Epithelial cell of esophagus (primary cell): Measurements from ENCODE around the gene ANTXR2.
A peak's percentile ranks its signal among the peaks of the same experiment; 100 is the strongest.

Source experiments
- DNase-seq: peaks from one replicate; pipeline ENCODE4 v3.0.0; 2010; ENCODE audit warnings: low read depth
- H3K4me3 ChIP-seq: 2 replicates; pipeline ENCODE4 v1.5.1; 2011; ENCODE audit warnings: mild to moderate bottlenecking, low read length, control low read depth
- TF ChIP-seq, protein P1 (sequence below): IDR thresholded peaks from 2 replicates; pipeline ENCODE4 v1.5.1; 2011; ENCODE audit warnings: low read depth, mild to moderate bottlenecking, low read length, control low read depth, inconsistent platforms; ENCODE audit not compliant: insufficient read depth; ENCODE audit errors: missing control alignments

Gene ANTXR2

DNA sequence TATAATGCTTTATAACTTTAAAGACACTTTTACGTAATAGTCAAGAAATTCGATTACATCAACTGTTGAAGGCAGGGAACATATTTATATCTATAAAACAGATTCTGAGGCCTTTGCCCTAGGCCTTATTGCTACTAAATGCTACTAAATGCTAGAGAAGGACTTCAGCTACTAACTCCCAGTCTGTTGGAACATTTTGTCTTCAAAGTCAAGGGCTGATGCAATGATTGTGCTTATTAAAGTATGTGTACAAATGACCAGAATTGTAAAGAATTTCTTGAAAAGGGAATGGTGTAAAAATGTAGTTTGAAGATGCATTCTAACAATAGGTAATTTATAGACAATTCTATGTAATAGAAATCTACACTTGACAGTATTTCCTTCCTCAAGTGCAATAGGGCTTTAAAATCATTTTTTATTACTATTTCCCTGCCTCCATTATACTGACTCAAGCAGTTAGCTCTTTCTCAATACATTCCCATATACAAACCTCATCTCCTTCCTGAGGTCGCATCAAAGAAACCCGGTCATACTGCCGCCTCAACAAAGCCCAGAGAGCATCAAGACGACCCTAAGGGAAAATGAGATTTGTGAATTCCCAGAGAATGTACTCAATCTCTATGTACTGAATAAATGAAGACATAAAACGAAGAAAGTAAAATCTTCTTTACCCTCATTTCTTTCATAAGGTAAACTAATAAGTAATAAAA lies 95.7 kb downstream of the ANTXR2 start:
- DNase-seq, result no peak
- TF ChIP-seq, protein P1, sequence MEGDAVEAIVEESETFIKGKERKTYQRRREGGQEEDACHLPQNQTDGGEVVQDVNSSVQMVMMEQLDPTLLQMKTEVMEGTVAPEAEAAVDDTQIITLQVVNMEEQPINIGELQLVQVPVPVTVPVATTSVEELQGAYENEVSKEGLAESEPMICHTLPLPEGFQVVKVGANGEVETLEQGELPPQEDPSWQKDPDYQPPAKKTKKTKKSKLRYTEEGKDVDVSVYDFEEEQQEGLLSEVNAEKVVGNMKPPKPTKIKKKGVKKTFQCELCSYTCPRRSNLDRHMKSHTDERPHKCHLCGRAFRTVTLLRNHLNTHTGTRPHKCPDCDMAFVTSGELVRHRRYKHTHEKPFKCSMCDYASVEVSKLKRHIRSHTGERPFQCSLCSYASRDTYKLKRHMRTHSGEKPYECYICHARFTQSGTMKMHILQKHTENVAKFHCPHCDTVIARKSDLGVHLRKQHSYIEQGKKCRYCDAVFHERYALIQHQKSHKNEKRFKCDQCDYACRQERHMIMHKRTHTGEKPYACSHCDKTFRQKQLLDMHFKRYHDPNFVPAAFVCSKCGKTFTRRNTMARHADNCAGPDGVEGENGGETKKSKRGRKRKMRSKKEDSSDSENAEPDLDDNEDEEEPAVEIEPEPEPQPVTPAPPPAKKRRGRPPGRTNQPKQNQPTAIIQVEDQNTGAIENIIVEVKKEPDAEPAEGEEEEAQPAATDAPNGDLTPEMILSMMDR, result no peak
- H3K4me3 ChIP-seq, result no peak overlapping the region

- H3K4me3 ChIP-seq, result peak overlapping the region; percentile 25
- peak; percentile 9 for DNase-seq
- TF ChIP-seq, protein P1, result no peak
Observed at GRCh38 chr4:79964400-79965211, 108.4 kb downstream of the ANTXR2 start.

- no peak overlapping the region for H3K4me3 ChIP-seq
- no peak for DNase-seq
- TF ChIP-seq, protein P1, result no peak
Observed at GRCh38 chr4:79964020-79964399, 109.0 kb downstream of the ANTXR2 start.

DNA sequence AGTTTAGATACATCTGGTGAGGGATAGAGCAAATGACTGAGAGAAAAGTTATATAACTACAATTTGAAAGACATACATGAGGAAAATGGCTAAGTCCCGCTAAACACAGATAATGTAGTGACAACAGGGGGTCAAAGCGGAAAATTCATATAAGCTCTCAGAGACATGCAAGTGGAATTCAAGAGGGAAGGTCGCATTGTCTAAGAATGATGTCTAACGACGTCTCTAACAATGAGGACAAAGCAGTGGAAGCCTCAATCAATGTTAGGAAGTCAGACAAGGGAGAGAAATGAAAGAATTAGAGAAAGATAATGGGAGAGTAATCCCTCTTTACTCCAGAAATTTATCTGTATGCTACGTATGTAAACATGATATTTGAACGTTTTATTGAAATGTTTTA lies 113.4 kb downstream of the ANTXR2 start:
- H3K4me3 ChIP-seq, result no peak overlapping the region
- no peak for DNase-seq
- TF ChIP-seq, protein P1, result no peak

DNA sequence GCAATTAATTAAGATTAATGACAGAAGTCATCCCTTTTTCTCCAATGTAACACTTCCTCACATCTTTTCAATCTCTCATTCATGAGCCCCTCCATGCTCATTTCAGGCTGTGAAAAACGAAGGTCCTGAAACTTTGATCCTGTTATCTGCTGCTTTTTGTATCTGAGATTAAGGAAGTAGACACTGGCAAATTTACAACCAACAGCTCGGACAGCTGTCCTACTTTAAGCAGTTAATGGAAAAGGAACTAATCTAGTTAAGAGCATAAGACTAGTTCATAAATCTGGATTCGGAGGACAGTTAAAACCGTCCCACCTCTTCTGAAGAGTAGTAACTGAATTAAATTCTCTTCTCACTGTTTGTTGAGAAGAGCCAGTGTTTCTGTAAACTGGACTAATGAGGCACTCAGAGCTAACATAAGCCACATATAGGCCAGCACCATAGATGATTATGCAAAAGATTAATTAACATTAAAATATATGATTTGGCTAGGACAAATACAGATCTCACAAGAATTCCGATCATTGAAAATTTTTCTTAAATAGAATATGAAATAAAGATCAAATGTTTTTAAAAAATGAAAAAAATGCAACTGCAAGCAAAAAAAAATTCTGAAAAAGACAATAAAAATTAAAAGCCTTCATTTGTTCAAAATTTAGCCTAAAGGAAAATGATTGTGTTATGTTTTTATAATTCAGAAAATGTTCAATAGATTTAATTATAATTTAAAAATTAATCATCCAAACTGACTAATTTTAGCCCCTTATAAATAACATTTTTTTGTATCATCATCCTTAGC lies 114.4 kb downstream of the ANTXR2 start:
- DNase-seq, result no peak
- TF ChIP-seq, protein P1, result no peak
- H3K4me3 ChIP-seq, result no peak overlapping the region

GRCh38 chr4:79949178-79949577 lies 123.9 kb downstream of the ANTXR2 start:
- H3K4me3 ChIP-seq, result no peak overlapping the region
- no peak for DNase-seq
- TF ChIP-seq, protein P1, result no peak
